ENCODE results near the gene RNF38.
"Not testable (repeated sequence)": the region's sequence is repeated elsewhere in the genome, so short reads cannot be mapped to it uniquely, and the experiment has no call there.

Gene RNF38

GRCh38 chr9:36389590-36389989, 10.5 kb downstream of the RNF38 start:
- Histone ChIP-seq H3K27ac (ENCODE audit: low read depth, low read length) (no peak overlapping the region), H3K9me3 (ENCODE audit: control insufficient read depth in 5 of 5, low read length in 5 of 5) (no peaks in the 10 kb centered on the region), H3K36me3 (ENCODE audit: control insufficient read depth in 5 of 5, insufficient read depth in 5 of 5, low read length in 5 of 5) (peaks cover 0 to 4% (median 0%) of the 10 kb centered on the region in 5 donors), H3K4me1 (ENCODE audit: control insufficient read depth in 5 of 5, insufficient read depth in 5 of 5, low read length in 5 of 5) (peaks cover 0 to 3% (median 0%) of the 10 kb centered on the region in 5 donors), H3K9ac (ENCODE audit: low read length in 5 of 5) (no peak overlapping the region), H3K27me3 (ENCODE audit: control insufficient read depth in 5 of 5, insufficient read depth in 4 of 5, low read length in 5 of 5) (no peaks in the 10 kb centered on the region), H3K4me3 (ENCODE audit: low read depth in 1 of 5, low read length in 5 of 5) (no peak overlapping the region)

GRCh38 chr9:36386396-36386965, 13.6 kb downstream of the RNF38 start:
- H3K9ac ChIP-seq (ENCODE audit: low read length in 5 of 5); H3K9me3 ChIP-seq (ENCODE audit: control insufficient read depth in 5 of 5, low read length in 5 of 5); H3K27me3 ChIP-seq (ENCODE audit: control insufficient read depth in 5 of 5, insufficient read depth in 4 of 5, low read length in 5 of 5); H3K36me3 ChIP-seq (ENCODE audit: control insufficient read depth in 5 of 5, insufficient read depth in 5 of 5, low read length in 5 of 5); H3K4me3 ChIP-seq (ENCODE audit: low read depth in 1 of 5, low read length in 5 of 5); H3K27ac ChIP-seq (ENCODE audit: low read depth, low read length): not testable (repeated sequence)
- H3K4me1 ChIP-seq (ENCODE audit: control insufficient read depth in 5 of 5, insufficient read depth in 5 of 5, low read length in 5 of 5): peaks cover 0 to 13% (median 0%) of the 10 kb centered on the region in 5 donors

- no peaks in the 10 kb centered on the region for H3K9me3 ChIP-seq (ENCODE audit: control insufficient read depth in 5 of 5, low read length in 5 of 5)
- no peak overlapping the region for H3K27ac ChIP-seq (ENCODE audit: low read depth, low read length)
- no peak overlapping the region for H3K9ac ChIP-seq (ENCODE audit: low read length in 5 of 5)
- no peaks in the 10 kb centered on the region for H3K27me3 ChIP-seq (ENCODE audit: control insufficient read depth in 5 of 5, insufficient read depth in 4 of 5, low read length in 5 of 5)
- H3K4me1 ChIP-seq (ENCODE audit: control insufficient read depth in 5 of 5, insufficient read depth in 5 of 5, low read length in 5 of 5): peaks cover 0 to 10% (median 8%) of the 10 kb centered on the region in 5 donors
- no peak overlapping the region for H3K4me3 ChIP-seq (ENCODE audit: low read depth in 1 of 5, low read length in 5 of 5)
- peaks cover 0 to 4% (median 0%) of the 10 kb centered on the region in 5 donors for H3K36me3 ChIP-seq (ENCODE audit: control insufficient read depth in 5 of 5, insufficient read depth in 5 of 5, low read length in 5 of 5)
Measured at GRCh38 chr9:36382484-36382883, 17.6 kb downstream of the RNF38 start.

- no peak overlapping the region for H3K27ac ChIP-seq (ENCODE audit: low read depth, low read length)
- H3K27me3 ChIP-seq (ENCODE audit: control insufficient read depth in 5 of 5, insufficient read depth in 4 of 5, low read length in 5 of 5): no peaks in the 10 kb centered on the region
- H3K9ac ChIP-seq (ENCODE audit: low read length in 5 of 5): no peak overlapping the region
- H3K9me3 ChIP-seq (ENCODE audit: control insufficient read depth in 5 of 5, low read length in 5 of 5): no peaks in the 10 kb centered on the region
- no peaks in the 10 kb centered on the region for H3K4me1 ChIP-seq (ENCODE audit: control insufficient read depth in 5 of 5, insufficient read depth in 5 of 5, low read length in 5 of 5)
- H3K36me3 ChIP-seq (ENCODE audit: control insufficient read depth in 5 of 5, insufficient read depth in 5 of 5, low read length in 5 of 5): peaks cover 22 to 36% (median 29%) of the 10 kb centered on the region in 5 donors
- no peak overlapping the region for H3K4me3 ChIP-seq (ENCODE audit: low read depth in 1 of 5, low read length in 5 of 5)
Measured at GRCh38 chr9:36364577-36364976, 35.5 kb downstream of the RNF38 start.

- Histone ChIP-seq H3K4me3 (ENCODE audit: low read depth in 1 of 5, low read length in 5 of 5) (no peak overlapping the region), H3K9me3 (ENCODE audit: control insufficient read depth in 5 of 5, low read length in 5 of 5) (no peaks in the 10 kb centered on the region), H3K27ac (ENCODE audit: low read depth, low read length) (no peak overlapping the region), H3K9ac (ENCODE audit: low read length in 5 of 5) (no peak overlapping the region), H3K4me1 (ENCODE audit: control insufficient read depth in 5 of 5, insufficient read depth in 5 of 5, low read length in 5 of 5) (no peaks in the 10 kb centered on the region), H3K36me3 (ENCODE audit: control insufficient read depth in 5 of 5, insufficient read depth in 5 of 5, low read length in 5 of 5) (peaks cover 13 to 24% (median 19%) of the 10 kb centered on the region in 5 donors), H3K27me3 (ENCODE audit: control insufficient read depth in 5 of 5, insufficient read depth in 4 of 5, low read length in 5 of 5) (no peaks in the 10 kb centered on the region)
Measured at GRCh38 chr9:36363448-36363847, 36.6 kb downstream of the RNF38 start.

GRCh38 chr9:36358486-36358885, 41.6 kb downstream of the RNF38 start:
- Histone ChIP-seq H3K4me1 (ENCODE audit: control insufficient read depth in 5 of 5, insufficient read depth in 5 of 5, low read length in 5 of 5) (no peaks in the 10 kb centered on the region), H3K36me3 (ENCODE audit: control insufficient read depth in 5 of 5, insufficient read depth in 5 of 5, low read length in 5 of 5) (peaks cover 17 to 30% (median 22%) of the 10 kb centered on the region in 5 donors), H3K9me3 (ENCODE audit: control insufficient read depth in 5 of 5, low read length in 5 of 5) (no peaks in the 10 kb centered on the region), H3K9ac (ENCODE audit: low read length in 5 of 5) (no peak overlapping the region), H3K27me3 (ENCODE audit: control insufficient read depth in 5 of 5, insufficient read depth in 4 of 5, low read length in 5 of 5) (no peaks in the 10 kb centered on the region), H3K27ac (ENCODE audit: low read depth, low read length) (no peak overlapping the region), H3K4me3 (ENCODE audit: low read depth in 1 of 5, low read length in 5 of 5) (no peak overlapping the region)

- H3K36me3 ChIP-seq (ENCODE audit: control insufficient read depth in 5 of 5, insufficient read depth in 5 of 5, low read length in 5 of 5): peaks cover 22 to 35% (median 25%) of the 10 kb centered on the region in 5 donors
- H3K9ac ChIP-seq (ENCODE audit: low read length in 5 of 5): no peak overlapping the region
- H3K4me3 ChIP-seq (ENCODE audit: low read depth in 1 of 5, low read length in 5 of 5): no peak overlapping the region
- no peaks in the 10 kb centered on the region for H3K27me3 ChIP-seq (ENCODE audit: control insufficient read depth in 5 of 5, insufficient read depth in 4 of 5, low read length in 5 of 5)
- no peaks in the 10 kb centered on the region for H3K4me1 ChIP-seq (ENCODE audit: control insufficient read depth in 5 of 5, insufficient read depth in 5 of 5, low read length in 5 of 5)
- no peaks in the 10 kb centered on the region for H3K9me3 ChIP-seq (ENCODE audit: control insufficient read depth in 5 of 5, low read length in 5 of 5)
- no peak overlapping the region for H3K27ac ChIP-seq (ENCODE audit: low read depth, low read length)
Measured at GRCh38 chr9:36357639-36358038, 42.4 kb downstream of the RNF38 start.

- no peak overlapping the region for H3K9ac ChIP-seq (ENCODE audit: low read length in 5 of 5)
- no peaks in the 10 kb centered on the region for H3K9me3 ChIP-seq (ENCODE audit: control insufficient read depth in 5 of 5, low read length in 5 of 5)
- H3K27me3 ChIP-seq (ENCODE audit: control insufficient read depth in 5 of 5, insufficient read depth in 4 of 5, low read length in 5 of 5): no peaks in the 10 kb centered on the region
- no peaks in the 10 kb centered on the region for H3K4me1 ChIP-seq (ENCODE audit: control insufficient read depth in 5 of 5, insufficient read depth in 5 of 5, low read length in 5 of 5)
- peaks cover 39 to 71% (median 50%) of the 10 kb centered on the region in 5 donors for H3K36me3 ChIP-seq (ENCODE audit: control insufficient read depth in 5 of 5, insufficient read depth in 5 of 5, low read length in 5 of 5)
- no peak overlapping the region for H3K27ac ChIP-seq (ENCODE audit: low read depth, low read length)
- H3K4me3 ChIP-seq (ENCODE audit: low read depth in 1 of 5, low read length in 5 of 5): no peak overlapping the region
Measured at GRCh38 chr9:36346569-36346968, 53.5 kb downstream of the RNF38 start.

GRCh38 chr9:36345103-36345846, 54.8 kb downstream of the RNF38 start:
- peaks cover 33 to 67% (median 52%) of the 10 kb centered on the region in 5 donors for H3K36me3 ChIP-seq (ENCODE audit: control insufficient read depth in 5 of 5, insufficient read depth in 5 of 5, low read length in 5 of 5)
- H3K27me3 ChIP-seq (ENCODE audit: control insufficient read depth in 5 of 5, insufficient read depth in 4 of 5, low read length in 5 of 5): no peaks in the 10 kb centered on the region
- H3K4me3 ChIP-seq (ENCODE audit: low read depth in 1 of 5, low read length in 5 of 5): no peak overlapping the region
- no peak overlapping the region for H3K9ac ChIP-seq (ENCODE audit: low read length in 5 of 5)
- H3K4me1 ChIP-seq (ENCODE audit: control insufficient read depth in 5 of 5, insufficient read depth in 5 of 5, low read length in 5 of 5): no peaks in the 10 kb centered on the region
- no peak overlapping the region for H3K27ac ChIP-seq (ENCODE audit: low read depth, low read length)
- no peaks in the 10 kb centered on the region for H3K9me3 ChIP-seq (ENCODE audit: control insufficient read depth in 5 of 5, low read length in 5 of 5)

- Histone ChIP-seq H3K27ac (ENCODE audit: low read depth, low read length) (no peak overlapping the region), H3K27me3 (ENCODE audit: control insufficient read depth in 5 of 5, insufficient read depth in 4 of 5, low read length in 5 of 5) (no peaks in the 10 kb centered on the region), H3K36me3 (ENCODE audit: control insufficient read depth in 5 of 5, insufficient read depth in 5 of 5, low read length in 5 of 5) (peaks cover 40 to 67% (median 54%) of the 10 kb centered on the region in 5 donors), H3K9ac (ENCODE audit: low read length in 5 of 5) (no peak overlapping the region), H3K4me1 (ENCODE audit: control insufficient read depth in 5 of 5, insufficient read depth in 5 of 5, low read length in 5 of 5) (no peaks in the 10 kb centered on the region), H3K4me3 (ENCODE audit: low read depth in 1 of 5, low read length in 5 of 5) (no peak overlapping the region), H3K9me3 (ENCODE audit: control insufficient read depth in 5 of 5, low read length in 5 of 5) (no peaks in the 10 kb centered on the region)
Measured at GRCh38 chr9:36341936-36342577, 58.0 kb downstream of the RNF38 start.

Data from subcutaneous abdominal adipose tissue (tissue), 5 donors.